Transverse colon (tissue), 4 donors: ENCODE measurements around the gene CNIH4.

Source experiments
- CTCF ChIP-seq, 5 experiments: fragments of 200-600 bp in 3 of 5; fragments of 450-650 bp in 2 of 5; sonication (generic) in 3 of 5; IDR thresholded peaks; 1 replicate in 2 of 5; 2 replicates in 3 of 5; pipeline ENCODE4 v1.5.1; 2016 to 2017; ENCODE audit warnings: antibody characterized with exemption in 5 of 5, inconsistent platforms in 3 of 5, mild to moderate bottlenecking in 2 of 5, moderate library complexity in 1 of 5
- EP300 ChIP-seq: sonication (generic); formaldehyde crosslinking; IDR thresholded peaks from one replicate; pipeline ENCODE4 v1.6.1; 2017; ENCODE audit warnings: antibody characterized with exemption, low read depth
- POLR2A ChIP-seq: fragments of 450-650 bp; IDR thresholded peaks from one replicate; pipeline ENCODE4 v1.6.1; 2016; ENCODE audit warnings: antibody characterized with exemption, mild to moderate bottlenecking, moderate library complexity
- POLR2AphosphoS5 ChIP-seq, 3 donors: sonication (generic); formaldehyde crosslinking; IDR thresholded peaks; one replicate each; pipeline ENCODE4 v1.6.1; 2016; ENCODE audit warnings: antibody characterized with exemption in 3 of 3

GRCh38 chr1:224420106-224420505 lies 63.4 kb downstream of the CNIH4 start:
- TF ChIP-seq CTCF (IDR thresholded peaks at IDR 0.05) (no peak), POLR2A (no peak), EP300 (no peak), POLR2AphosphoS5 (IDR thresholded peaks at IDR 0.05) (no peak)
